Sigmoid colon (tissue), 7 donors: Measurements from ENCODE around the gene MRPL53. TPM values are rescaled to one million over a fixed set of nuclear protein-coding genes. Genes with fewer than 3 reads are reported as not detected.
A peak's percentile ranks its signal among the peaks of the same experiment; 100 is the strongest.

Source experiments
- DNase-seq: peaks from one replicate; pipeline ENCODE4 v3.0.0-alpha.2; 2019
- H3K27ac ChIP-seq, 4 donors: fragments of 200-600 bp; sonication (generic); one replicate each; pipeline ENCODE4 v1.5.1; 2016 to 2019; ENCODE audit warnings: mild to moderate bottlenecking in 1 of 4
- H3K27me3 ChIP-seq, 3 donors: fragments of 200-600 bp; sonication (generic); one replicate each; pipeline ENCODE4 v1.5.1; 2019; ENCODE audit warnings: mild to moderate bottlenecking in 1 of 3
- H3K36me3 ChIP-seq, 4 donors: fragments of 200-600 bp; sonication (generic); one replicate each; pipeline ENCODE4 v1.5.1; 2016 to 2019
- H3K4me1 ChIP-seq, 4 donors: fragments of 200-600 bp; sonication (generic); one replicate each; pipeline ENCODE4 v1.5.1; 2017 to 2019
- H3K4me3 ChIP-seq, 4 donors: fragments of 200-600 bp; sonication (generic); one replicate each; pipeline ENCODE4 v1.5.1; 2017 to 2019; ENCODE audit warnings: mild to moderate bottlenecking in 2 of 4, moderate library complexity in 1 of 4
- H3K9me3 ChIP-seq, 4 donors: fragments of 200-600 bp in 3 of 4; sonication (generic) in 3 of 4; one replicate each; pipeline versions ENCODE4 v1.5.1 to v1.6.1; 2013 to 2019
- EP300 ChIP-seq, 4 donors: sonication (generic); formaldehyde crosslinking; IDR thresholded peaks; one replicate each; pipeline ENCODE4 v1.6.1; 2017; ENCODE audit warnings: antibody characterized with exemption in 4 of 4
- POLR2A ChIP-seq, 2 donors: fragments of 450-650 bp; IDR thresholded peaks; one replicate each; pipeline ENCODE4 v1.6.1; 2016; ENCODE audit warnings: antibody characterized with exemption in 2 of 2, mild to moderate bottlenecking in 2 of 2, moderate library complexity in 2 of 2
- POLR2AphosphoS5 ChIP-seq, 4 donors: sonication (generic); formaldehyde crosslinking; IDR thresholded peaks; one replicate each; pipeline ENCODE4 v1.6.1; 2017; ENCODE audit warnings: antibody characterized with exemption in 4 of 4
- WGBS, 2 donors: extraction: QIAGEN DNeasy Blood & Tissue Kit; methylation state at CpG; one replicate each; pipeline ENCODE4 v1.1.7; 2013; 5-methylcytosine and 5-hydroxymethylcytosine counted together
- intact Hi-C: fragments of 100-400 bp; cut with DNase I; formaldehyde crosslinking; loops from one replicate; pipeline ENCODE4 v1.15.1; 2023
- polyA plus RNA-seq, 3 donors: library from polyadenylated mRNA; stranded (reverse); fragments of 200-250 nt; gene quantifications; one replicate each; pipeline ENCODE4 v1.2.3, GENCODE V29; 2013
- total RNA-seq, 4 donors: library from RNA; depleted of rRNA; stranded (reverse); fragments of >200 nt; gene quantifications; one replicate each; pipeline ENCODE4 v1.1.0, GENCODE V29; 2016
- TF ChIP-seq, protein P1 (sequence below), 4 experiments: fragments of 450-650 bp in 3 of 4; fragments of 200-600 bp in 1 of 4; IDR thresholded peaks; one replicate each; pipeline ENCODE4 v1.5.1; 2016 to 2019; ENCODE audit warnings: antibody characterized with exemption in 4 of 4, mild to moderate bottlenecking in 3 of 4, moderate library complexity in 2 of 4
- donor health status: healthy with polysubstance abuse.
- donor health status: Bipolar disorder and iron deficiency.
- donor health status: healthy.

The MRPL53 gene
- total and polyA plus RNA-seq, 7 donors: 10.2 to 77.1 (median 59.7) TPM

DNA sequence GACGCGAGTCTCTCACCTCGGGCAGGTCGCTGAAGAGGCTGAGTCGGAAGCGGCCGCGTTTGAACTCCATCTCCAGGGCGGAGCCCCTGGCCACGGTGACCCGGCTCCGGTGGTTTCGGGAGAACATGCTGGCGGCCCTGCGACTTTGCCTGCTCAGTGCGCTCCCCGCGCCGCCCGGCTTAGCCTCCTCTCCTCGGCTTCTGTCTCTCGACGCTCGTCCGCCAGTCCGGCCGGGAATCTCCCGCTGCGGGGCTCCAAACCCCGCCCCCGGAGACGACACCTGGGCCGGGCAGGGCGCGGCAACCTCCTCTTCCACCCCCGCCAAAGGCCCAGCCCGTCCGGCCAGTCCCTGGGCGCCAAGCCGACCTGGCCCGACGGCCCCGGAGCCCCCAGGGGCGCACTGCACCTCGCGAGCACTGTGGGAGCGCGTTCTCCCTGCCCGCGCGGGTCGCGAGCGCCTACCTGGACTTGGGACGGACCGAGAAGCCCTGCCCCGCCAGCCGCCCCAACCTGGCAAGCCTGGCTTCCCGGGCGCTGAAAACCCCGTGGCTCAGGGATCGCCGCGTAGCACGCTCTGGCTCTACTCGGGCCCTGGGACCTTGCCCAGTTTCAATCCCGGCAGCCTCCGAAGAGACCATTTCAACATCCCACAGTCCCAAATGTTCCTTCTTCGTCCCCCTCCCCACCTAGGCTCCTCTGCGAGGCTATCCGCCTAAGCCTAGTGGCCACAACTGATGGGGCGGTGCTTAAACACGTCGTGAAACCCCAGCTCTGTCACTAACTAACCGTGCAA lies 30.6 kb downstream of the MRPL53 start, which contains the start of gene RTKN:
Gene RTKN, minus strand, starts transcription at position 248 of the 793 bp plus-strand sequence. Its CDS starts 121 bp downstream, at position 127.
- Histone ChIP-seq H3K4me1 (peaks cover 0 to 51% (median 40%) of the 10 kb centered on the region in 4 donors), H3K27ac (peak within 1 kb of the TSS; percentile 77 to 87 (median 84))
- peak; percentile 76 for DNase-seq

GRCh38 chr2:74441170-74441689 lies 31.2 kb downstream of the MRPL53 start:
- peaks cover 6 to 27% (median 6%) of the 10 kb centered on the region in 3 donors for H3K27me3 ChIP-seq
- peak overlapping the region; percentile 77 to 87 (median 84) for H3K27ac ChIP-seq
- peak overlapping the region; percentile 49 to 67 (median 54) for H3K4me3 ChIP-seq
- H3K9me3 ChIP-seq: no peaks in the 10 kb centered on the region
- TF ChIP-seq, protein P1, sequence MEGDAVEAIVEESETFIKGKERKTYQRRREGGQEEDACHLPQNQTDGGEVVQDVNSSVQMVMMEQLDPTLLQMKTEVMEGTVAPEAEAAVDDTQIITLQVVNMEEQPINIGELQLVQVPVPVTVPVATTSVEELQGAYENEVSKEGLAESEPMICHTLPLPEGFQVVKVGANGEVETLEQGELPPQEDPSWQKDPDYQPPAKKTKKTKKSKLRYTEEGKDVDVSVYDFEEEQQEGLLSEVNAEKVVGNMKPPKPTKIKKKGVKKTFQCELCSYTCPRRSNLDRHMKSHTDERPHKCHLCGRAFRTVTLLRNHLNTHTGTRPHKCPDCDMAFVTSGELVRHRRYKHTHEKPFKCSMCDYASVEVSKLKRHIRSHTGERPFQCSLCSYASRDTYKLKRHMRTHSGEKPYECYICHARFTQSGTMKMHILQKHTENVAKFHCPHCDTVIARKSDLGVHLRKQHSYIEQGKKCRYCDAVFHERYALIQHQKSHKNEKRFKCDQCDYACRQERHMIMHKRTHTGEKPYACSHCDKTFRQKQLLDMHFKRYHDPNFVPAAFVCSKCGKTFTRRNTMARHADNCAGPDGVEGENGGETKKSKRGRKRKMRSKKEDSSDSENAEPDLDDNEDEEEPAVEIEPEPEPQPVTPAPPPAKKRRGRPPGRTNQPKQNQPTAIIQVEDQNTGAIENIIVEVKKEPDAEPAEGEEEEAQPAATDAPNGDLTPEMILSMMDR (IDR thresholded peaks at IDR 0.05): no peak
- peak in 1 of 4 donors; percentile 1 for TF ChIP-seq POLR2AphosphoS5 (IDR thresholded peaks at IDR 0.05)
- intact Hi-C loops: no loop called here
- DNase-seq: no peak
- 9 to 38% methylated on average over 33 of the region's 33 CpGs for WGBS, 2 donors
- H3K4me1 ChIP-seq: peaks cover 0 to 53% (median 43%) of the 10 kb centered on the region in 4 donors
- peaks cover 0 to 1% (median 0%) of the 10 kb centered on the region in 4 donors for H3K36me3 ChIP-seq

More for the DNA sequence above, 30.6 kb downstream of the MRPL53 start, which contains the start of gene RTKN:
- intact Hi-C loops: no loop called here
- Histone ChIP-seq H3K4me3 (peak within 1 kb of the TSS; percentile 49 to 67 (median 54)), H3K27me3 (peaks cover 6 to 27% (median 6%) of the 10 kb centered on the region in 3 donors), H3K9me3 (no peaks in the 10 kb centered on the region), H3K36me3 (no peaks in the 10 kb centered on the region)
- TF ChIP-seq EP300 (IDR thresholded peaks at IDR 0.05): no peak
- peak in 1 of 4 donors; percentile 37 for TF ChIP-seq POLR2AphosphoS5 (IDR thresholded peaks at IDR 0.05)
- TF ChIP-seq POLR2A (IDR thresholded peaks at IDR 0.05): no peak
- 4 to 12% methylated on average over 75 of the region's 75 CpGs for WGBS, 2 donors

- Histone ChIP-seq H3K4me1 (peaks cover 0 to 57% (median 43%) of the 10 kb centered on the region in 4 donors), H3K9me3 (no peaks in the 10 kb centered on the region), H3K27me3 (peaks cover 6 to 27% (median 6%) of the 10 kb centered on the region in 3 donors), H3K27ac (peak overlapping the region; percentile 77 to 87 (median 84)), H3K36me3 (peaks cover 0 to 7% (median 0%) of the 10 kb centered on the region in 4 donors), H3K4me3 (peak overlapping the region; percentile 49 to 67 (median 54))
- 6 to 20% methylated on average over 45 of the region's 45 CpGs for WGBS, 2 donors
- intact Hi-C loops: loop anchor here (1.0 kb wide), 1 partner anchor 14 kb away; no protein-coding TSS in a partner anchor
- TF ChIP-seq POLR2A (IDR thresholded peaks at IDR 0.05) (peak in 1 of 2 donors; percentile 42), EP300 (IDR thresholded peaks at IDR 0.05) (no peak), POLR2AphosphoS5 (IDR thresholded peaks at IDR 0.05) (peak; percentile 57 to 81 (median 76))
- TF ChIP-seq, protein P1 (IDR thresholded peaks at IDR 0.05): peak; percentile 40 to 54 (median 45)
- peak; percentile 95 for DNase-seq
These were observed 31.9 kb downstream of the MRPL53 start for GRCh38 chr2:74440378-74441169.

DNA sequence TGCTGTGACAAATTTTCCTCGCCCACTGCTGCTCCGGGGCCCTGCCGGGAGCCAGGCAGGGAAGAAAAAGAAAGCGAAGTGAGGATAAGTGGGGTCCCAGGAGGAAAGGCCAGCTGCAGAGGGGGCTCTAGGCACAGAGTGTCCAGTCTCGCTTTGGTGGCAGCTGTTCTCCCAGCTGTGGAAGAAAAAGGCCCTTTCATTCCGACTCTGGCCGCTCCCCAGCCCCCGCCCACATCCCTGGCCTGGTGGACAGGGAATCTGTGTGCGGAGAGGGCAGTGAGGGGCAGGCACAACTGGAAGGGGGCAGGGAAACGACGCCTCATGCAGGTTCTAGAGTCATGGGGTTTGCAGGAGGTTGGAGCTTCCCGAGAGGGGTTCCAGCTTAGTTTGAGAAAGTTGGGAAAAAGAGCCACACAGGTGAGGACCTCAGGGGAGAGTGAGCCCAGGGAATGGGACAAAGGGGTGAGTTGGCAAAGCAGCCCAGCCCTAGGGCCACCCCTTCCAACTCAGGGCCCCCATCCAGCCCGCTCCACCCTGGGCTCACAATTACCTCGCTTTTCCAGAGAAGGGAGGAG lies 32.6 kb downstream of the MRPL53 start:
- no peaks in the 10 kb centered on the region for H3K9me3 ChIP-seq
- peak in 1 of 4 donors; percentile 29 for TF ChIP-seq EP300 (IDR thresholded peaks at IDR 0.05)
- TF ChIP-seq POLR2AphosphoS5 (IDR thresholded peaks at IDR 0.05): peak; percentile 16 to 54 (median 28)
- TF ChIP-seq, protein P1 (IDR thresholded peaks at IDR 0.05): no peak
- peak in 1 of 2 donors; percentile 24 for TF ChIP-seq POLR2A (IDR thresholded peaks at IDR 0.05)
- H3K27me3 ChIP-seq: peaks cover 6 to 27% (median 6%) of the 10 kb centered on the region in 3 donors
- H3K4me1 ChIP-seq: peaks cover 0 to 57% (median 43%) of the 10 kb centered on the region in 4 donors
- H3K36me3 ChIP-seq: peaks cover 0 to 7% (median 0%) of the 10 kb centered on the region in 4 donors
- DNase-seq: peak; percentile 89
- peak overlapping the region; percentile 49 to 67 (median 54) for H3K4me3 ChIP-seq
- intact Hi-C loops: loop anchor here (1.0 to 2.0 kb wide), 2 partner anchors 14 to 17 kb away; no protein-coding TSS in a partner anchor
- WGBS, 2 donors: 25 to 34% methylated on average over 14 of the region's 14 CpGs
- peak overlapping the region; percentile 77 to 87 (median 84) for H3K27ac ChIP-seq
